ENCODE measurements around the gene SUGP2.
A peak's percentile ranks its signal among the peaks of the same experiment; 100 is the strongest.

Gene SUGP2

DNA sequence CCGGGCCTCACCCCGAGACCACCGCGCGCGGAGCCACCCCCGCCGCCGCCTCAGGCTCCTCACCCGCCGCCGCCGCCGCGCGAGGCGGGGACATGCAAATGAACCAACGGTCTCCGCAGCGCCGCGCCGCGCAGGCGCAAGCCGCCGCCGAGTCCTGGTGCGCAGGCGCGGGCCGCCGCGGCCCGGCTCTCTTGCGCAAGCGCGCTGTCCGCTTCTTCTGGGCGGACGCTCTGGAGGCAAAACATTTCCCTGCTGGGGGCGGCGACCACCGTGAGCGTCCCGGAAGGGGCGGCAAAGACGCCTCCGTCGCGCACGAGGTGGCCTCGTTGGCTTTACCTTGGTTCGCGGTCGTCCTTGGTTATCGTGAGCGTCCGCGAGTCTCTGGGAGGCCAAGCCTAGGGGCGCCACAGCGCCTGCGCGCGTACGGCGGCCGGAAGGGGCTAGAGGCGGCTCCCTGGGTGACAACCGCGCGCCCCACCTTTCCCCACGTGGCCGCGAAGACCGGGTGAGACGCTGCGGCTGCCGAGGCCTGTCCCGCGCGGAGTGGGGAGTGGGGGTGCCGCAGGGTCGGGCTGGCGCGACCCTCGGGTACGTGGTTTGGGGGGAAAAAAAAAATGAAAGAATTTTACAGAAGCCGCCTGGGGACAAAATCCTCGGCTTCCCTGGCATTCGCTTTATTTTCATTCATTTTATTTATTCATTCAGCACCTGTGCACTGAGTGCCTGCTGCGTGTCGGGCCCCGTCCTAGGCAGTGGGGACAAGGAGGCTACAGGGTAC is at the start of gene SUGP2, which contains the start of gene ARMC6:
Gene SUGP2 (minus strand): TSS at position 92 of the 778 bp plus-strand sequence. CDS start 2,446 bp downstream, outside the sequence.
Gene ARMC6 (plus strand): TSS at position 178 of the 778 bp plus-strand sequence. CDS start 607 bp downstream, outside the sequence.
- DNase-seq (ENCODE audit: low read depth in 2 of 3, low spot score in 2 of 3): peak; percentile 82 to 88 (median 87)

DNA sequence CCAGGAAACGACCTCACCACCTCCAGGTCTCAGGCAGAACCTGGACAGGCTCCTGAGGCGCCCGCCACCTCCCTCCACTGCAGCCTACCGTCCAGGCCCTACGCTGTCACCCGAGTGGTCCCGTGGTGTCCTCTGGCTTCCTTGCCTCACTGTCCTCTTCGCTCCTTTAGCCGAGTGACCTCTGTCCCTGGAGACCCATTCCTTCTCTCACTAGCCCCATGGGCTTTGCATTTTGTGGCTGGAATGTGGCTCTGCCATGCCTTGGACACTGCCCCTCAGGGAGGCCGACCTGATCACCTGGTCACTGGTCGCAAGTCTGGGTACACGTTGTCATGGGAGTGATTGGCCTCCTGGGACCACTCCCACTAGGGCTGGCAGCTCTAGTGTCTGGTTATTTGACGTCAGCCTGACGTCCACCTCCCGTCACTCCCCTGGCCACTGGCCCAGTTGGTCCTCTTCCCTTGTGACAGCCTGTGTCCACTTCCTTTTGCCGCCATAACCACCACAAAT is 48.4 kb upstream of the SUGP2 start:
- DNase-seq (ENCODE audit: low read depth in 2 of 3, low spot score in 2 of 3): no peak

DNA sequence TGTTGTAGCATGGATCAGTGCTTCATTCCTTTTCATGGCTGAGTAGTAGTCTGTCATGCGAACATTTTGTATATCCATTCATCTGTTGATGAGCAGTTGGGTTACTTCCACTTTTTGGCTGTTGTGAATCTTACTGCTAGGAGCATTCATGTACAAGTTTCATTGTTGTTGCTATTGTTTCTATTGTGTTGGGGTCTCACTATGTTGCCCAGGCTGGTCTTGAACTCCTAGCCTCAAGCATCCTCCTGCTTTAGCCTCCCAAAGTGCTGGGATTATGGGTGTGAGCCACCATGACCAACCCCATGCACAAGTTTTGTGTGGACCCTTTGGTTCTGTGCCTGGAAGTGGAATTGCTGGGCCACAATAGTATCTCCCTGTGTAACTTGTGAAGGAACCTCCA is 46.3 kb upstream of the SUGP2 start:
- DNase-seq (ENCODE audit: low read depth in 2 of 3, low spot score in 2 of 3): no peak

DNA sequence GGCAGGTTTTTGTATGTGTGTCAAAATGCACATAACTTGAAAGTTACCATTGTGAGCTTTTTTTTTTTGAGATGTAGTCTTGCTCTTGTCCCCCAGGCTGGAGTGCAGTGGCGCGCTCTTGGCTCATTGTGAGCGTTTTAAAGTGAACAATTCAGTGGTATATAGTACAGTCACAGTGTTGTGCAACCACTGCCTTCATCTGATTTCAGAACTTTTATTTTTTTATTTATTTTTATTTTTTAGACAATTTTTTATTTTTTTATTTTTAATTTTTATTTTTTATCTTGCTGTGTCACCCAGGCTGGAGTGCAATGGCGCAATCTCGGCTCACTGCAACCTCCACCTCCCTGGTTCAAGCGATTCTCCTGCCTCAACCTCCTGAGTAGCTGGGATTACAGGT is 45.5 kb upstream of the SUGP2 start:
- DNase-seq (ENCODE audit: low read depth in 2 of 3, low spot score in 2 of 3): no peak

DNA sequence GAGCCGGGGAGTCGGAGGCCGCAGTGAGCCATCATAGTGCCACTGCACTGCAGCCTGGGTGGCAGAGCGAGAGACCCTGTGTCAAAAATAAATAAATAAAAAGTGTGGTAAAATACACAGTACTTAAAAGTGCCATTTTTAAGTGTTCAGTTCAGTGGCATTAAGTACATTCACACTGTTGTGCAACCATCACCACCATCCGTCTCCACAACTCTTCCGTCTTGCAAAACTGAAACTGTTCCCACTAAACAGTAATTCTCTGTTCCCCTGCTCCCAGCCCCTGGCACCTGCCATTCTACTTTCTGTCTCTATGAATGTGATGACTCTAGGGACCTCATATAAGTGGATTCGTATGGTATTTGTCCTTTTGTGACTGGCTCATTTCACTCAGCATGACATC is 43.8 kb upstream of the SUGP2 start:
- DNase-seq (ENCODE audit: low read depth in 2 of 3, low spot score in 2 of 3): no peak

DNA sequence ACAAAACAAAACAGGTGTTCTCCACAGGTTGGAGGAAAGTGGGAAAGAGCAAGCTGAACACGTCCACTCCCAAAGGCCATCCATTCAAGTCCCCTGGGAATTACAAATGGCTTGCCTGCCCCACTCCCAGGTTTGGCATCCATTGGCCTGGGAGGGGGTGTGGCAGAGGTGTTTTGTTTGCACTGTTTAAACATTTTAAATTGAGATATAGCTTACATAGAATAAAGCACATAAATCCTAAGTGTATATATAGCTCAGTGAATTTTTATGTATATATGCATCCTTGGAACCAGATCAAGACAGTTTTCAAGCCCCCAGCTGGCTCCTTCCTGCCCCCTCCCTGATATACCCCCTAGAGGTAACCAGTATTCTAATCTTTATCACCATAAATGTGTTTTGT is 43.2 kb upstream of the SUGP2 start:
- no peak for DNase-seq (ENCODE audit: low read depth in 2 of 3, low spot score in 2 of 3)

DNA sequence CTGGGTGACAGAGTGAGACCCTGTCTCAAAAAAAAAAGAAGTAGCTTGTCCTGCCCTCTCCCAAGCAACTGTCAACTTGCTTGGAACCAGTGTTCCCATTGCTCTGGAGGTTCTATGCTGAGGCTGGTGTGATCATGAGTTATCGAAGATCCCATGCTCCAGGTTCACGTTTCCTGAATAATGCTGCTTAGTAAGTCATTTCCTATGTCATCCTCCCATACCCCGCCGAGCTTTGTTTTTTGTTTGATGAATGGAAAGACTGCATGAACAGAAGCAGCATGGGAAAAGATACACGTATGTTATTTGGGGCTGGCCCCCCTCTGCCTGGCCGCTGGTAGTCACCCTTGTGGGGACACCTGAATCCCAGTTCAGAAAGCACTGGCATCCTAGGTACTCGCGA is 41.8 kb upstream of the SUGP2 start:
- DNase-seq (ENCODE audit: low read depth in 2 of 3, low spot score in 2 of 3): no peak

DNA sequence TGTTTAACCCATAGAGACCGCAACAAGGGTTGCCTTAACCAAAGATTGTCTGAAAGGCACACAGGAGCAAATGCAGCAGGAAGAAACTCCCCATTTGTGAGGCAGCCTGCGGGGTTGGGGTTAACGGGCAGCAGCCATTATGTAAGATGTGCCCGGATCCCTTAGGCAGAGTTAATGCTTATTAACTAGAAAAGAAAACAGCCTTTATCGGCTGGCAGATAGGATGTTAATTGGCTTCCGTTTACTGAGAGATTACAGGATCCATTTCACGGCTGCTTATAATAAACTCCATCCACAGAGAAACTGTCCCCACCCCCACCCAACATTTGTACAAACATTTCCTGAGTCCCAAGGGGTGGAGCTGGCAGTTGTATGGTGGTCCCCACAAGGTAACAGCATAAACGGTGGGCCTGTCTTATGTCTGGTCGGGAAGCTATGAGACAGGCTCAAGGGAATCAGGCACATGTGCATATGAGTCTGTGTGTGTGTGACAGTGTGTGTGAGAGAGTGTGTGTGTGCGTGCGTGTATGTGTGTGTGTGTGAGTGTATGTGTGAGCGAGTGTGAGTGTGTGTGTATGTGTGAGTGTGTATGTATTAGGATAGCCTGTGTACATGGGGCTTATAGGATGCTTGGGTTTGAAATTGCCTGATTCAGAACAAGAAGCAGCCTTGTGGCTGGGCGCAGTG is 41.0 kb upstream of the SUGP2 start:
- no peak for DNase-seq (ENCODE audit: low read depth in 2 of 3, low spot score in 2 of 3)

DNA sequence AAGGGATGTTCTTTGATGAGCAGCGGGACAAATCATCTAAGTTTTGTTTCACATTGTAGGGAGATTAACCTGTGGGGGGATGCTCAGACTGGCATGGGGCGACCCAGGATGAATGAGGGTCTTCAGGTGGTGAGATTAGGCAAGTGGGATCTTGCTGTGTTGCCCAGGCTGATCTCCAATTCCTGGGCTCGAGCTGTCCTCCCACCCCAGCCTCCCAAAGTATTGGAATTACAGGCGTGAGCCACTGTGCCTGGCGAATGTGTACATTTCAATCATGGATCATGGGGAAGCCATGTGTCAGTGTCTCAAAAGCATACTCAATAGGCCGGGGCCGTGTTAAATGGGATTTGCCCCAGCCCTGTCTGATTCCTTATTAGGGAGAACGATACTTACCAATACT is 38.6 kb upstream of the SUGP2 start:
- no peak for DNase-seq (ENCODE audit: low read depth in 2 of 3, low spot score in 2 of 3)

DNA sequence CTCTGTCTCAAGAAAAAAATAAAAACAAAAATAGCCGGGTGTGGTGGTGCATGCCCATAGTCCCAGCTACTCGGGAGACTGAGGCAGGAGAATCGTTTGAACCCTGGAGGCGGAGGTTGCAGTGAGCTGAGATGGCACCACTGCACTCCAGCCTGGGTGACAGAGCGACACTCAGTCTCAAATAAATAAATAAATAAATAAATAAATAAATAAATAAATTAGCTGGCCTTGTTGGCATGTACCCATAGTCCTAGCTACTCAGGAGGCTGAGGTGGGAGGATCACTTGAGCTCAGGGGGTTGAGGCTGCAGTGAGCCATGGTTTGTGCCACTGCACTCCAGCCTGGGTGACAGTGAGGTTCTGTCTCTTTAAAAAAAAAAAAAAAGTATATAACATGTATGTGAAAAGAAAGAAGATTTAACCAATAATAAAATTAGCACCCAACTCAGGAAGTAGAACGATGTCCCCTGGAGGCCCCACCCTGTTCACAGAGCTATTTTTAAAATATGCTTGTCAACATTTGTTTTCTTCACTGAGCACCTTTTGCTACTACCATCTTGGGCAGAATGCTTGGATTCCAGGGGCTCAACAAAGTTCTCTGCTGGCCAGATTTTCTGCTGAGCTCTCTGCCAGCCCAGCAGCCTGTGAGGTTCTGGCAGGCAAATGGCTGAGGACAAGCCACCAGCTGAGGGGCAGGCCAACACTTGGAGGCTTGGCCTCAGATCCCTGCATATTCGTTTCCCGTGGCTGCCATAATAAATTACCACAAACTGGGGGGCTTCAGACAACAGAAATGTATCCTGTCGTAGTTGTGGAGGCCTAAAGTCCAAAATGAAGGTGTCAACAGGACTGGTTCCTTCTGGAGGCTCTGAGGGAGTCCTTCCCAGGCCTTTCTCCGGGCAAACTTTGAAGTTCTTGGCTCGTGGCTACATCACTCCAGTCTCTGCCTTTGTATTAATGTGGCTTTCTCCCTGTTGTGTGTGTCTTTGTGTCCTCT is 35.6 kb upstream of the SUGP2 start:
- no peak for DNase-seq (ENCODE audit: low read depth in 2 of 3, low spot score in 2 of 3)

DNA sequence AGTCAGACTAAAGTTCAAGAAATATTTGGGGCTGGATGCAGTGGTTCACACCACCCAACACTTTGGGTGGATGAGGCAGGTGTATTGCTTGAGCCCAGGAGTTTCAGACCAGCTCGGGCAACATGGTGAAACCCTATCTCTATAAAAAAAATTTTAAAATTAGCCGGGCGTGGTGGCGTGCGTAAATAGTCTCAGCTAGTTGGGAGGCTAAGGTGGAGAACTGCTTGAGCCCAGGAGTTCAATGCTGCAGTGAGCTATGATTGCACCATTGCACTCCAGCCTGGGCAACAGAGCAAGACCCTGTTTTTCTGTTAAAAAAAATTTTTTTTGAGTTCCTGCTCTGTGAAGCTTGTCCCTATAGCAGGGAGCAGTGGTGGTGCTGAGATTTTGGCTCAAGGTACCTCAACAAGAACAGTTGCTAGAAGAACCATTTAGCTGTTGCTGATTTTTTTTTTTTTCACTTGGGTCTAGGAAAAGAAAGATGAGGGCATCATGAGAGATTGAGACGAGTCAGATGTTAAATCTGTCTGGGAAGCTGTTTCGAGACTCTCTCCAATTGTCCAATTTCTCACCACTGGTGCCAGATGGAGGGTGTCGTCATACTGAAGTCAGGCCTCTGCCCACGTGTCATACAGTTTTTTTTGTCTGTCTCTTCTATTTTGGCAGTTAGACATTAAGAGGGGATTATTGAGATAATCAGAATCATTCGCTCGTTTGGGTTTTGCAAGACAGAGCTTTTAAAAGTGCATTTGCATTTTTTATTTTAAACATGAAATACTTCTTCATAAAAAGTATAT is 34.2 kb upstream of the SUGP2 start:
- no peak for DNase-seq (ENCODE audit: low read depth in 2 of 3, low spot score in 2 of 3)

DNA sequence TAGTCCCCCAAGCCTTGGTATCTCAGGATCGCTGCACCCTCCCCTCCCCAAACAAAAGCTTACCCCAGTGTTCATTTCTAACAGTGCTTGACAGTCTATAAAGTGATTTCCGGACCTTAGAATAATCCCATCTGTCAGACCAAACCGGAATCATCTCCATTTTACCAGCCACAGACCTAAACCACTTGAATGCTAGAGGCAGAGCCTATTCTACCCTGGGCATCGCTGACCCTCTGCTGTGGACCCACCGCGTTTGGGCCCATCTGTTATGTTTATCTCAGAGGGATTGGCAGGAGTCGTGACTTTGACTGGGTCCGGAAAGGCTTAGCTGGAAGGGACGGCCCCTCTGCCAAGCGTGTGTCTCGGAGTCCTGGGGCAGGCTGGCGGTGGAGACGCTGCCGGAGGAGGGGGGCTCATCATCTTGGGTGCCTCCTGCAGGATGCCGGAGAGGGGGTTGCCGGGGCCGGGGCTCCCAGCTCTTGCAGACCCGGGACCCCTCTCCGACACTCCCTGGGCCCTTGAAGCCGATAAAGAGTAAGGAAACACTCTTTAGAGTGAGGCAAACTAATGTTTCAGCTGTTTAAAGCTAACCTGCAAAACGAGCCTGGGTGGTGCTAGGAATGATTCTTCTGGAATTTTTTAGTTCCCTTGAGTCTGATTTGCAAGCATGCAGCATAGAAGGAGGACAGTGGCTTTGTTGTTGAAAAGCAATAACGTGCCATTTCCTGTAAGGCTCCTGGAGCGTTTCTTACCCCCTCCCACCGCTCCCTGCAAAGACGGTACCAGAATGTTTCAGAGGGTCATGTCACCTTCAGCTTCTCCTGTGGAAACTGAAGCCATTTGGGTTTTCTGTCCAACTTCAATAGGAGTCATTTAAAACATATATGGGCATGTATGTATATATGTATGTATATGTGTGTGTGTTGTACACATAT is 31.8 kb upstream of the SUGP2 start:
- DNase-seq (ENCODE audit: low read depth in 2 of 3, low spot score in 2 of 3): peak in 1 of 3 experiments; percentile 14

DNA sequence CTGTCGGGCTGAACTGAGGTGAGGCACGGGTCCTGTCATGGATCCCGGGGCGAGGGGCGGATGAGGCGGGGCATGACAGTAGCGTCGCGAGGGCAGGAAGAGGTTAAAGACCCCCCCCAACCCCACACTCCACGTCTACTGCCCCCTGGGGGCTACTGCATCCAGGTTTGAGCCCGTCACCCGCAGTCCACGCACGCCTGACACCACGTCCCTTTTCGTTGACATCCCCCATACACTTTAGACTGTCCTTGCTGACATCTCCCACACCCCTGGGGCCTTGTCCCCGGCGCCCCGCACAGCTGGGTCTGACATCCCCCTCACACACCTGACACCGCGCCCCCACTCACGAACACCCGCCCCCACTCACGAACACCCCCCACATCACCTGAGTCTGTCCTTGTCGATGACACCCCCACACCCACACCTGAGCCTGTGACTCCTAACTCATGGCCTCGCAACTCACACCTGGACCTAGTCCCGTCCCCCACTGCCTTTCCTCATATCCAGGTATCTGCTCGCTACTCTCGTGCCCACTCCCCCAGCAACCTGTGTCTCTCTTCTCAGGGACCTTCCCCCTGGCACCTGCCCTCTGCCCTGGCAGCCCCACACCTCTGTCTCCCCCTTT is 30.9 kb upstream of the SUGP2 start:
- no peak for DNase-seq (ENCODE audit: low read depth in 2 of 3, low spot score in 2 of 3)

DNA sequence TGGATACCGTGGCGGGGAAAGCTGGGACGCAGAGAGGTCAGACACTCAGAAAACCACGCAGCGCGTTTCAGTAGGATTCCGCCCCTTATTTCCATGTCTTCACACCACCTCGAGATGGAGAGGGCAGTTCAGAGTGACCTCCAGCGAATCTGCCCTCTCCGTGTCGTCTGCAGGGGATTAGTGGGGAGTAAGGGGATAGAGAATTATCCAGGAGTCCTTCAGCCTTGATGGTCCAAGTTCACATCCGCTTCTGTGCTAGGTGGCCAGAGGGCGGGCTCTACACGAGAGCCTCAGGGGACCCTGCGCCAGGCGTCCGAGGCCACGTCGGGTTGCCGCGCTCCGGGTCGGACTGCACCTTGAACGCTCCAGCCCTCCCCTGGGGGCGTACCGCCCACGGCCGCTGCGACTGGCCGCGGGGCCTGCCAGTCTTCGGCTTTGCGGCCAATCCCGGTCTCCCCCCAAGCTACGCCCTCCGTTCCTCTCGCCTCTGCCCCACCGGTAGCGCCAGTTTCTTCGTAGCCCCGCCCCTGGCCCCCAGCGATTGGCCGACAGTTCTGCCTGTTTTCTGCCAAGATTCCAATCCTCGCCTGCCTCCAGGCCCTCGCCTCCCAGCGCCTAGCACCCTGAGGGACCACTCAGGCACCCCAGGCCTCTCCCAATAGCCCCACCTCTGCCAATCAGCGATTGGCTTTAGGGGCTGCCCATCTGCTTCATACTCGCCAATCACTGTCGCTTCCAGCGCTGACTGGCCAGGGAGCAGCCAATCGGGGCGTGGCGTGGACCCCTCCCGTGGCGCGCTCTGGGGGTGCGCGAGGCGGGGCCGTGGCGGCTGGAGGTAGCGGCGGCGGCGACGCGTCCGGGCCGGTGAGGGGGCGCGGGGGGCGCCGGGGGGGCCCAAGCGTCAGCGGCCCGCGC is 30.1 kb upstream of the SUGP2 start, which contains the start of gene SLC25A42:
Gene SLC25A42 (plus strand): TSS at position 812 of the 915 bp plus-strand sequence. CDS start 32,131 bp downstream, outside the sequence.
- DNase-seq (ENCODE audit: low read depth in 2 of 3, low spot score in 2 of 3): peak; percentile 94 to 99 (median 94)

DNA sequence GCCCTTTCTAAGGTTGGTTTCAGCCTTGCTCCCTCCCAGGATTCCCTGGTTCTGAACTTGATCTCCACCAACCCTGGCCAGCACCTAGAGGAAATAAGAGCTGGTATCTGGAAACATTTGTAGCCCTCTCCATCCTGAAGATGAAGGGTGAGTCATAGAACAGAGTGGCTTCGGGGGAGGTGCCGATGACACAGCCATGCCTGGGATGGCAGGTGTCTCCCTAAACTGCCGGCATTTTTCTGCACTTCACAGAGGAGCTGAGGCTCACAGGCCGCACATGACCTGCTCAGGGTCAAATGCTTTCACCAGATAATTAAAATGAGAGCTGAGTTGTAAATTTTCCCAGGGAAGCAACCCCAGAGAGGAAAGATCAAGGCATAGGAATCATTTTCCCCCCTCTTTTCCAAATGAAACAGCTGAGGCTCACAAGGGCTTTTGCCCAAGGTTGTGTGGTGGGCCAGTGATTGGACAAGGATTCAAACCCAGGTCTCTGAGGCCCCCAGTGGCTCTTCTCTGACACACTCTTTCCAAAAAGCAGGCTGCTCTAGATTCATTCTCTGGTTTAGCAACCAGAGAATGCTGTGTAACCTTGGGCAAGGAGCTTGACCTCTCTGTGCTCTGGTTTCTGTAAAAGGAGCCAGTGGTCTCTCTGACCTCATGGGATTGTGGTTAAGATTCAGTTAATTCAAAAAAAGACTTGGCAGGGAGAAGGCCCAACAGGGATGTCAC is 29.3 kb upstream of the SUGP2 start:
- no peak for DNase-seq (ENCODE audit: low read depth in 2 of 3, low spot score in 2 of 3)

DNA sequence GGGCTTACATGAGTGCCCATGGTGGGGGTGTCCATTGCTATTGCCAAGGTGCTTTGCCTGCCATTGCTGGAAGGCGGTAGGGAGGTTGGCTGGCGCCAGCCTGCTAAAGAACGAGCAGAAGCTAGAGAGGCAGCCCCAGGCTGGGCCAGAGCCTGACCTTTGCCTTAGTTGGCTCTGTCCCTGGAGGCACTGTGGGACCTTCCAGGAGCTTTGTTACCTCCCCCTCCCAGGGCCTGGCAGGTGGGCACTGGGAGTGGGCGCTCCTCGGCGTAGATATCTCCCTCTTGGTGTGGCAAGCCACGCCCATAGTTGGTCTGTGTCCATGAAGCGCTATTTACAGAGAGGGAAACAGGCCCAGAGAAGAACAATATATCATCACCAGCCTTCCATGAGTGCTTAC is 28.2 kb upstream of the SUGP2 start:
- DNase-seq (ENCODE audit: low read depth in 2 of 3, low spot score in 2 of 3): no peak

Data from activated CD8-positive, alpha-beta memory T cell treated with anti-CD3 and anti-CD28 coated beads for 48 hours (primary cell).